ENCODE measurements around the gene HACL1. TPM values are rescaled to one million over a fixed set of nuclear protein-coding genes. Genes with fewer than 3 reads are reported as not detected.

The HACL1 gene
- total RNA-seq, 5 donors from 2014 or later (not counting 1 experiment from before 2014, with no cell fraction given), result 27.7 to 38.0 (median 34.2) TPM

DNA sequence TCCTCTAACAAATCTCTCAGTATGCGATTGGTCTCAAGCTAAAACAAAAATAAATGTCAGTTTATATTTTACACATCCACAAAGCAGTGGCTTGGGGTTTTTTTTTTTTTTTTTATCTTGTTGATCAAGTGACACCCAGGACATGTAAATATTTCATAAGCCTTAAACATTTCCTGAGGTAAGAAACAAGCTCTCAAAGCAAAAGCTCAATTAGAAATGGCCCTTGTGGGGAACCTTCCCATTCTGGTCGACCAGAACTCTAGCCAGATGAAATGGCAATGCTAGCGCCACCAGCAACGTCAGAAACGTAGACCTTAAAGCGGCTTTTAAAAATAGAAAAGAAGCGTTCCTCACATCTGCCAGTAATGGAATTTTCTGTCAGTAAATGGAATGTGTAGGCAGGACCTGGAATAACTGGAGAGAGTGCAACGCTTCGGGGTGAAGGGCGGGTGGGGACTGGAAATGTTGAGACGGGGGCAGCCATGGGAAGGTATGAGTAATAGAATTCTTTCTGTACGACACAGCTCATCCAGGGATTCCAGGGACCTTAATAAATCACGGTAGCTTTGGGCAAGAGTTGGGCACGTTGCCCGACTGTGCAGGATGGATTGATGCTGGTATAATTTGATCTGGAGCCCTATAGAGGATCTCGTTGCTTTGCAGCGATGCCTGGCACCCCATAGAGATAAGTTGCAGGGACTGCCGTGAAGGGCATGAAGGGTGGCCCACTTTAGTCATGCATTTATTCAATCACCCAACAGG is 44.6 kb upstream of the HACL1 start:
- Mint-ChIP-seq H3K4me1 (peaks cover 54 to 66% (median 64%) of the 10 kb centered on the region in 3 donors), H3K27ac (no peak overlapping the region), H3K4me3 (peak overlapping the region in 1 of 3 donors; percentile 64), H3K36me3 (peaks cover 29% of the 10 kb centered on the region), H3K27me3 (peaks cover 0 to 4% of the 10 kb centered on the region in 2 donors), H3K9me3 (peaks cover 0 to 9% (median 0%) of the 10 kb centered on the region in 3 donors)
- H3K9me3 ChIP-seq, result no peaks in the 10 kb centered on the region
- H3K27ac ChIP-seq (ENCODE audit: low read length), result no peak overlapping the region
- DNase-seq (no peak), ATAC-seq (replicated peaks in 1 of 4) (no peak)
- H3K4me3 ChIP-seq (ENCODE audit: control insufficient read depth in 1 of 2, extremely low read depth in 1 of 2, low read length in 1 of 2), result no peak overlapping the region
- peaks cover 24 to 48% of the 10 kb centered on the region in 2 experiments for H3K4me1 ChIP-seq (ENCODE audit: control insufficient read depth in 1 of 2, extremely low read depth in 1 of 2, insufficient read depth in 2 of 2, low read length in 2 of 2)
- H3K27me3 ChIP-seq (replicated peaks in 1 of 2; ENCODE audit: control insufficient read depth in 2 of 2, extremely low read depth in 1 of 2, insufficient read depth in 2 of 2, low read length in 1 of 2), result peaks cover 0 to 1% of the 10 kb centered on the region in 2 experiments
- H3K36me3 ChIP-seq (ENCODE audit: control insufficient read depth in 2 of 2, extremely low read depth in 1 of 2, insufficient read depth in 1 of 2, low read length in 1 of 2), result peaks cover 0 to 5% of the 10 kb centered on the region in 2 donors
- CTCF ChIA-PET, result interaction anchor here (0.6 to 0.7 kb wide), 2 partner anchors 167 to 423 kb away, joined by 4 to 10 read pairs; no protein-coding TSS in a partner anchor
- POLR2A ChIA-PET, result interaction anchor here (0.5 to 0.6 kb wide), 4 partner anchors 13 to 219 kb away, joined by 3 to 7 read pairs (median 4); no protein-coding TSS in a partner anchor
- whole genome bisulfite sequencing (ENCODE audit: insufficient coverage), result 94% methylated on average over 12 of the region's 18 CpGs

- peaks cover 0 to 9% (median 0%) of the 10 kb centered on the region in 3 donors for H3K9me3 Mint-ChIP-seq
- H3K4me1 Mint-ChIP-seq, result peaks cover 52 to 62% (median 57%) of the 10 kb centered on the region in 3 donors
- H3K9me3 ChIP-seq, result no peaks in the 10 kb centered on the region
- ATAC-seq (replicated peaks in 1 of 4) (no peak), DNase-seq (no peak)
- H3K27me3 Mint-ChIP-seq, result peaks cover 0 to 3% of the 10 kb centered on the region in 2 donors
- CTCF ChIA-PET, result no interaction called here
- no peak overlapping the region for H3K4me3 Mint-ChIP-seq
- H3K27me3 ChIP-seq (replicated peaks in 1 of 2; ENCODE audit: control insufficient read depth in 2 of 2, extremely low read depth in 1 of 2, insufficient read depth in 2 of 2, low read length in 1 of 2), result no peaks in the 10 kb centered on the region
- no peak overlapping the region for H3K27ac Mint-ChIP-seq
- 100% methylated on average over 4 of the region's 6 CpGs for WGBS (ENCODE audit: insufficient coverage)
- H3K4me1 ChIP-seq (ENCODE audit: control insufficient read depth in 1 of 2, extremely low read depth in 1 of 2, insufficient read depth in 2 of 2, low read length in 2 of 2), result peaks cover 24 to 48% of the 10 kb centered on the region in 2 experiments
- H3K36me3 ChIP-seq (ENCODE audit: control insufficient read depth in 2 of 2, extremely low read depth in 1 of 2, insufficient read depth in 1 of 2, low read length in 1 of 2), result peaks cover 0 to 5% of the 10 kb centered on the region in 2 donors
- no peak overlapping the region for H3K27ac ChIP-seq (ENCODE audit: low read length)
- no peak overlapping the region for H3K4me3 ChIP-seq (ENCODE audit: control insufficient read depth in 1 of 2, extremely low read depth in 1 of 2, low read length in 1 of 2)
- POLR2A ChIA-PET, result interaction anchor here in 1 of 2 donors (0.6 kb wide), 2 partner anchors 33 to 220 kb away, joined by 3 read pairs; no protein-coding TSS in a partner anchor
- peaks cover 29% of the 10 kb centered on the region for H3K36me3 Mint-ChIP-seq
Measured at GRCh38 chr3:15645246-15645645, 43.9 kb upstream of the HACL1 start.

DNA sequence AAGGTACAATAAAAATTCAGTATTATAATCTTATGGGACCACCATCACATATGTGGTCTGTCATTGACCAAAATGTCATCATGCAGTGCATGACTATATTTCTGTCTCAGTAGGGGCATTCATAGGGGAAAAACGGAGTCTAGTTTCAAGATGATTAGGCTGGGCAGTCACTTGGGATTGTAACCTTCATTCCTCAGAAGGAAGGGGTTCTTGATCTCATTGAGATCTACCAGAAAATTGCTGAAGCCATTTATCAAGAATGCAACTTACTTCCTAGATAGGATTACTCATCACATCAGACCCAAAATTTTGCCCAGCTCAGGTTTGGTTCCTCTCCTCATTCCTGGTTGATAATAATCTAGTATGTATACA is 37.5 kb upstream of the HACL1 start:
- no peak for ATAC-seq (replicated peaks in 1 of 4)
- CTCF ChIA-PET, result no interaction called here
- no peaks in the 10 kb centered on the region for H3K27me3 Mint-ChIP-seq
- no peaks in the 10 kb centered on the region for H3K9me3 Mint-ChIP-seq
- no peak overlapping the region for H3K4me3 Mint-ChIP-seq
- Histone ChIP-seq H3K9me3 (no peaks in the 10 kb centered on the region), H3K27ac (ENCODE audit: low read length) (no peak overlapping the region), H3K4me1 (ENCODE audit: control insufficient read depth in 1 of 2, extremely low read depth in 1 of 2, insufficient read depth in 2 of 2, low read length in 2 of 2) (peaks cover 8 to 22% of the 10 kb centered on the region in 2 experiments), H3K27me3 (replicated peaks in 1 of 2; ENCODE audit: control insufficient read depth in 2 of 2, extremely low read depth in 1 of 2, insufficient read depth in 2 of 2, low read length in 1 of 2) (no peaks in the 10 kb centered on the region), H3K4me3 (ENCODE audit: control insufficient read depth in 1 of 2, extremely low read depth in 1 of 2, low read length in 1 of 2) (no peak overlapping the region), H3K36me3 (ENCODE audit: control insufficient read depth in 2 of 2, extremely low read depth in 1 of 2, insufficient read depth in 1 of 2, low read length in 1 of 2) (no peaks in the 10 kb centered on the region)
- DNase-seq, result no peak
- H3K4me1 Mint-ChIP-seq, result peaks cover 28 to 41% (median 33%) of the 10 kb centered on the region in 3 donors
- H3K36me3 Mint-ChIP-seq, result peaks cover 26% of the 10 kb centered on the region
- POLR2A ChIA-PET, result no interaction called here
- no peak overlapping the region for H3K27ac Mint-ChIP-seq
- no CpG with 5 or more reads among the region's 1 CpG for WGBS (ENCODE audit: insufficient coverage)

DNA sequence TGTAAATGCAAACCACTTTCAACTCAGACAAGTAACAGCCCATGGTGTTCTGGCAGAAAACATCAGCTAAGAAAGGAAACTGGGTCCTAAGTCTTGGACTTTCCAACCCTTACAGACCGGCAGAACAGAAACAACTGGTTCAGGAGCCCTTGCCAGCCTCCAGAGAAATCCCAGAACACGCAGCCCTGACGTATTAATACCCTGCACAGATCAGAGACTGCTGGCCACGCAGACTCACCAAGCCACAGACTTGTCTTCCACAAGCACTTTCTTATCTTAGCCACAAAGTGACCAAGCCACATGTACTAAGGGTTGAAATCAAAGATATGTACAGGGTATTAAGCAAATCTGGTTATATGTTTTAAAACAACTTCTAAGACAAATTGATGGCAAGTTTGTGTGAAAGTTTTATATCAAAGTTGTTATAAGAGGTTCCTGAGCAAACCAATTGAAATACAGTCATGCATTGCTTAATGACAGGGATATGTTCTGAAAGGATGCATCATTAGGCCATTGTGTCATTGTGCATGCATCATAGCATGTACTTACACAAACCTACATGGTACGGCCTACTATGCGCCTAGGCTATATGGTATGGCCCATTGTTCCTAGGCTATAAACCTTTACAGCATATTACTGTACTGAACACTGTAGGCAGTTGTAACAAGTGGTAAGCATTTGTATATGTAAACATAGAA is 37.0 kb upstream of the HACL1 start:
- no peak overlapping the region for H3K4me3 Mint-ChIP-seq
- ATAC-seq (replicated peaks in 1 of 4) (no peak), DNase-seq (no peak)
- no peak overlapping the region for H3K27ac Mint-ChIP-seq
- Histone ChIP-seq H3K36me3 (ENCODE audit: control insufficient read depth in 2 of 2, extremely low read depth in 1 of 2, insufficient read depth in 1 of 2, low read length in 1 of 2) (no peaks in the 10 kb centered on the region), H3K9me3 (no peaks in the 10 kb centered on the region), H3K27me3 (replicated peaks in 1 of 2; ENCODE audit: control insufficient read depth in 2 of 2, extremely low read depth in 1 of 2, insufficient read depth in 2 of 2, low read length in 1 of 2) (no peaks in the 10 kb centered on the region), H3K27ac (ENCODE audit: low read length) (no peak overlapping the region), H3K4me1 (ENCODE audit: control insufficient read depth in 1 of 2, extremely low read depth in 1 of 2, insufficient read depth in 2 of 2, low read length in 2 of 2) (peaks cover 8 to 22% of the 10 kb centered on the region in 2 experiments), H3K4me3 (ENCODE audit: control insufficient read depth in 1 of 2, extremely low read depth in 1 of 2, low read length in 1 of 2) (no peak overlapping the region)
- peaks cover 28 to 41% (median 33%) of the 10 kb centered on the region in 3 donors for H3K4me1 Mint-ChIP-seq
- ChIA-PET CTCF (no interaction called here), POLR2A (interaction anchor here in 1 of 2 donors (0.6 kb wide), 1 partner anchor 873 kb away, joined by 3 read pairs; no protein-coding TSS in a partner anchor)
- H3K27me3 Mint-ChIP-seq, result no peaks in the 10 kb centered on the region
- H3K9me3 Mint-ChIP-seq, result no peaks in the 10 kb centered on the region
- peaks cover 26% of the 10 kb centered on the region for H3K36me3 Mint-ChIP-seq
- 94% methylated on average over 3 of the region's 6 CpGs for WGBS (ENCODE audit: insufficient coverage)

- Histone ChIP-seq H3K9me3 (no peaks in the 10 kb centered on the region), H3K4me3 (ENCODE audit: control insufficient read depth in 1 of 2, extremely low read depth in 1 of 2, low read length in 1 of 2) (no peak overlapping the region), H3K27ac (ENCODE audit: low read length) (no peak overlapping the region), H3K27me3 (replicated peaks in 1 of 2; ENCODE audit: control insufficient read depth in 2 of 2, extremely low read depth in 1 of 2, insufficient read depth in 2 of 2, low read length in 1 of 2) (no peaks in the 10 kb centered on the region), H3K36me3 (ENCODE audit: control insufficient read depth in 2 of 2, extremely low read depth in 1 of 2, insufficient read depth in 1 of 2, low read length in 1 of 2) (no peaks in the 10 kb centered on the region), H3K4me1 (ENCODE audit: control insufficient read depth in 1 of 2, extremely low read depth in 1 of 2, insufficient read depth in 2 of 2, low read length in 2 of 2) (peaks cover 8 to 22% of the 10 kb centered on the region in 2 experiments)
- no peak for ATAC-seq (replicated peaks in 1 of 4)
- 77% methylated on average over 3 of the region's 7 CpGs for WGBS (ENCODE audit: insufficient coverage)
- Mint-ChIP-seq H3K4me3 (peak overlapping the region in 1 of 3 donors; percentile 41), H3K36me3 (peaks cover 27% of the 10 kb centered on the region), H3K27me3 (no peaks in the 10 kb centered on the region), H3K9me3 (no peaks in the 10 kb centered on the region), H3K27ac (peak overlapping the region in 1 of 2 donors; percentile 43), H3K4me1 (peaks cover 28 to 41% (median 36%) of the 10 kb centered on the region in 3 donors)
- CTCF ChIA-PET, result interaction anchor here in 1 of 2 donors (1.1 kb wide), 2 partner anchors 10 to 245 kb away, joined by 3 read pairs; no protein-coding TSS in a partner anchor
- POLR2A ChIA-PET, result interaction anchor here in 1 of 2 donors (0.6 kb wide), 1 partner anchor 874 kb away, joined by 3 read pairs; no protein-coding TSS in a partner anchor
- no peak for DNase-seq
Measured at GRCh38 chr3:15637131-15637951, 36.0 kb upstream of the HACL1 start.
